Activated naive CD8-positive, alpha-beta T cell (primary cell): Measurements from ENCODE around the gene STXBP4.

Source experiments
- H3K27ac Mint-ChIP-seq: one replicate; pipeline ENCODE4 v1.8.0; 2021; ENCODE audit warnings: mixed read lengths
- H3K27me3 Mint-ChIP-seq: one replicate; pipeline ENCODE4 v1.8.0; 2021; ENCODE audit warnings: mixed read lengths
- H3K36me3 Mint-ChIP-seq: one replicate; pipeline ENCODE4 v1.8.0; 2021; ENCODE audit warnings: mixed read lengths
- H3K4me1 Mint-ChIP-seq: one replicate; pipeline ENCODE4 v1.8.0; 2021; ENCODE audit warnings: low read depth, mixed read lengths
- H3K4me3 Mint-ChIP-seq: one replicate; pipeline ENCODE4 v1.8.0; 2021; ENCODE audit warnings: mild to moderate bottlenecking, mixed read lengths
- H3K9me3 Mint-ChIP-seq: one replicate; pipeline ENCODE4 v1.8.0; 2021; ENCODE audit warnings: low read depth, mixed read lengths

The STXBP4 gene

GRCh38 chr17:55155856-55156560 is 187.4 kb downstream of the STXBP4 start:
- Mint-ChIP-seq H3K4me3 (no peak overlapping the region), H3K27me3 (no peaks in the 10 kb centered on the region), H3K36me3 (peaks cover 15% of the 10 kb centered on the region), H3K9me3 (no peaks in the 10 kb centered on the region), H3K27ac (no peak overlapping the region), H3K4me1 (no peaks in the 10 kb centered on the region)

GRCh38 chr17:55157165-55157564 is 188.6 kb downstream of the STXBP4 start:
- H3K4me1 Mint-ChIP-seq: no peaks in the 10 kb centered on the region
- H3K27me3 Mint-ChIP-seq: no peaks in the 10 kb centered on the region
- peaks cover 23% of the 10 kb centered on the region for H3K36me3 Mint-ChIP-seq
- no peak overlapping the region for H3K27ac Mint-ChIP-seq
- H3K4me3 Mint-ChIP-seq: no peak overlapping the region
- no peaks in the 10 kb centered on the region for H3K9me3 Mint-ChIP-seq

DNA sequence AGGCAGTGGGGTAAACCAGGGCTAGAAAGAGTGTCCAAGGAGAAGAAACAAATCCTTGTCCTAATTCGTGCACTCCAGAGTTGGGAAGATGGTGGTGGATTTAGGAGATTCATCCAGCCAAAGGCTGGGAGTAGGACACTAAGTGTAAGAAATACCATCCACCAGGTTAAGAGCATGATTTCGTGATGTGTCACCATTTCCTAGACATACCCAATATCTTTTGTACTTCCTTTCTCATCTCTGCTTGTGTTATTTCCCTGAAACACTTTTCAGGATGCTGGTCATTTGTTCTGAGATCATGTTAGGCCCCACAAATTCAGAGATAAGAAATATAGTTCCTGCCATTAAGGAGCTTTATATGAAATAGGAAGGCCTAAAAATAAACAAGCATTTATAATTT is 189.9 kb downstream of the STXBP4 start:
- H3K4me1 Mint-ChIP-seq: no peaks in the 10 kb centered on the region
- no peaks in the 10 kb centered on the region for H3K9me3 Mint-ChIP-seq
- peaks cover 21% of the 10 kb centered on the region for H3K36me3 Mint-ChIP-seq
- no peaks in the 10 kb centered on the region for H3K27me3 Mint-ChIP-seq
- no peak overlapping the region for H3K4me3 Mint-ChIP-seq
- H3K27ac Mint-ChIP-seq: no peak overlapping the region

DNA sequence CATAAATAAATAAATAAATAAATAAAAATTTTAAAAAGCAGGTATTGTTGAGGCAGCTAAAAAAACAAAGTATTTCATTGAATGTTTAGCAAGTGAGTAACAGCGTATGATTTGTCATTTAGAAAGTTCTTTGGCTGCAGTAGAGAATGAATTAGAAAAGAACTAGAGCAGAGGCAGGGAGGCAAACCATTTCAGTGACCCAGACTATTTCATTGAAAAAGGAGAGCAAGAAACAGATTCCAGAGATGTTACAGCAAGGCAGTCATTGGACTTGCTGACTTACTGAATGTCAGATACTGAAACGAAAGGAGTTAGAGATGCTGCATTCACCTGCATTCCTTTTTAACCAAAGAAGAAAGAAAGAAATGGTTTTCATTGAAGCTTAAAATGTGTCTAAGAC is 190.7 kb downstream of the STXBP4 start:
- Mint-ChIP-seq H3K9me3 (no peaks in the 10 kb centered on the region), H3K4me3 (no peak overlapping the region), H3K27ac (no peak overlapping the region), H3K27me3 (no peaks in the 10 kb centered on the region), H3K4me1 (no peaks in the 10 kb centered on the region), H3K36me3 (peaks cover 21% of the 10 kb centered on the region)

DNA sequence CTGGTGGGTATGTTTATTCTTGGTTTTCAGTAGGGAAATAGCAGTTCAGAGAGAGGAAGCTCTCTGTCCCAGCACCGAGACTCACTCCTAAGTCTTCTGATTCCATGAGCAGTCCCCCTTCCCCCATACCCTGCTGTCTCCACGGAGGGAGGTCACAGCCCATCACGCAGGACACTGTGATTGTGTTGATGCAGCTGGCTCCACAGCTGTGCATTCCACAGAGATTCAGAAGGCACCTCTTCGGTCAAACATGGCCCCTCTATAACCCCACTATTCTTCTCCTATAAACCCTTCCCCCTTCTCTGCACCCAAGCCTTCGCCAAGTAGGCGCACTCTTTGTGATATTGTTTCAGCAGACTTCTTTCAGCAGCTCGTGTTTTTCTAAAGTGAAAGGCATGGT is 191.9 kb downstream of the STXBP4 start:
- Mint-ChIP-seq H3K4me1 (no peaks in the 10 kb centered on the region), H3K27me3 (no peaks in the 10 kb centered on the region), H3K4me3 (no peak overlapping the region), H3K27ac (no peak overlapping the region), H3K9me3 (no peaks in the 10 kb centered on the region), H3K36me3 (peaks cover 27% of the 10 kb centered on the region)

DNA sequence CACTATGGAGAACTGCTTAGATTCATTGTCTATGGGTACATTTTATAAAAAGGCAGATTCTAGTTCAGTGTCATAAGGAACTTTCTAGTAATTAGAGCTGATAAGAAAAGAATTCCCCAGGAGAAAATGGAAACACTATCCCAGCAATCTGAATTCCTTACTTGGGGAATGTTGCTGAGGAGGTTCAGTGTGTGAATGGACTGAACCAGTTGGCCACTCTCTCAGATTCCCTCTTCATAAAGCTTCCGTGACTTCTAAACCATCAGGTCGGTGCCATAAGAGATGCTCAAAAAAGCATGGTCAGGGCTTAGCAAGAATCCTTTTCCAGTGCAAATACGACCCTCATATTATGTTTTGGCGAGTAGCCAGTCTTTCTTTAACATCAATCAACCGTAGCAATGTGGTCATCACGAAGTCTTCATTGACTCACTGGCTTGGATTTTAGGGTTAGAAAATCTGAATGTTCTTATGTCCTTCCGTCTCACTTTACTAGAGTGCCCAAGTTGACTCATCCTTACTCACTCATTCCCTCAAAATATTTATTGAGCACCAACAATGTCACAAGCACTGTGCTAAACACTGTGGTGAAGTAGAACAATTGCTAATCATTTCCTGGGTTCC is 193.5 kb downstream of the STXBP4 start:
- H3K4me3 Mint-ChIP-seq: no peak overlapping the region
- H3K27ac Mint-ChIP-seq: no peak overlapping the region
- H3K4me1 Mint-ChIP-seq: no peaks in the 10 kb centered on the region

DNA sequence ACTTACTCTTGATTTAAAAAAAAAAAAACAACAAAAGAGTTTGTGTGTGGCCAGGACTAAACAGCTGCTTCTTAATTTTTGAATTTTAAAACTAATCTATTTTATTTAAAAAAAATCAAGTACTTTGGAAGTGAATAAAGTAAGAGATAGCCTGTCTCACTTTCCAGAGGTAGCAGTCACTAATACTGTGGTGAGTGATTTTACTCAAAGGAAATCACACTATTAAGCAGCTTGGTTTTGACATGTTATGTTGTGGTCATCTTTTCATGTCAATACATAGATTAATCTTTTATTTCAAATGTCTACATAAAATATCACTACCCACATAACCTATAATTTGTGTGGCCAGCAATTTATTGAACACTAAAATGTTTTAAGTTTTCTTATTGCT is 194.0 kb downstream of the STXBP4 start:
- no peak overlapping the region for H3K4me3 Mint-ChIP-seq
- H3K9me3 Mint-ChIP-seq: no peaks in the 10 kb centered on the region
- no peaks in the 10 kb centered on the region for H3K27me3 Mint-ChIP-seq
- no peak overlapping the region for H3K27ac Mint-ChIP-seq
- no peaks in the 10 kb centered on the region for H3K4me1 Mint-ChIP-seq
- H3K36me3 Mint-ChIP-seq: peaks cover 31% of the 10 kb centered on the region

More for the DNA sequence above, 193.5 kb downstream of the STXBP4 start:
- peaks cover 30% of the 10 kb centered on the region for H3K36me3 Mint-ChIP-seq
- H3K9me3 Mint-ChIP-seq: no peaks in the 10 kb centered on the region
- H3K27me3 Mint-ChIP-seq: no peaks in the 10 kb centered on the region

DNA sequence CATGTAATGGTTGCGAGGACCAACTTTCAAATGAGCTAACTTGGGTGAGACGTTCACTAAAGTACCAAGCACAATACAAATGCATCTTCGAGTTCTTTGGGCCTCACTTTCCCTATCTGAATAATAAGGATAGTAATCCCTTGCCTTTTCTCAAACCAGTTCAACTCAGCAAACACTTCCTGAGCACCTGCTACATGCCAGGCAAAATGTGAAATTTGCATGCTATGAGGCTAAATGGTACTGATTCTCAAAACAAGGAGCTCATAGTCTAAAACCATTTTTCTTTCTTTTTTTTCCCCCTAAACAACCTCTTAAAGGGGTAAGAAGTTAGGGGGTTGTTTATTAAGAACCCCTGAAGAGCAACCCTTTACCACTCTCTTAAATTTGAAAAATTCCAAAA is 194.8 kb downstream of the STXBP4 start:
- H3K4me3 Mint-ChIP-seq: no peak overlapping the region
- no peaks in the 10 kb centered on the region for H3K9me3 Mint-ChIP-seq
- peaks cover 33% of the 10 kb centered on the region for H3K36me3 Mint-ChIP-seq
- no peak overlapping the region for H3K27ac Mint-ChIP-seq
- no peaks in the 10 kb centered on the region for H3K27me3 Mint-ChIP-seq
- no peaks in the 10 kb centered on the region for H3K4me1 Mint-ChIP-seq

DNA sequence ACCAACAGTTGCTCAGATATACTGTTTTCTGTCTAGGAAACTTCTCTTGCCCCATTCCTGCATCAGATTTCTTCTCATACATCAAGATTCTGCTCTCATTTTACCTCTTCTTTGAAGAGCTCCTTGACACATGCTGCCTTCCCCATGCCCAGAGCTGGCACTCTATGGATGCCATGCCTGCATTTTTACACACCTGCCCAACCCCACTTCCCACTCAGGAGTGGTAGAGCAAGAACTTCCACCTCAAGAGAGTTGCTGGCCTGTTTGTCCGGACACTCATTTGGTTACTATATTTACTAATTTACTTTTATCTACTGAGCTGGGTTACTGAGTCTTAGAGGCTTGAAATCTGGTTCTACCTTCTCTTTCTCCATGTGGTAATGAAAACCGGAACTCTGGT is 197.9 kb downstream of the STXBP4 start:
- H3K27ac Mint-ChIP-seq: no peak overlapping the region
- no peaks in the 10 kb centered on the region for H3K27me3 Mint-ChIP-seq
- H3K36me3 Mint-ChIP-seq: peaks cover 23% of the 10 kb centered on the region
- no peak overlapping the region for H3K4me3 Mint-ChIP-seq
- H3K9me3 Mint-ChIP-seq: no peaks in the 10 kb centered on the region
- no peaks in the 10 kb centered on the region for H3K4me1 Mint-ChIP-seq

GRCh38 chr17:55167024-55167725 is 198.6 kb downstream of the STXBP4 start:
- Mint-ChIP-seq H3K36me3 (peaks cover 17% of the 10 kb centered on the region), H3K4me3 (no peak overlapping the region), H3K27ac (no peak overlapping the region), H3K27me3 (no peaks in the 10 kb centered on the region), H3K4me1 (no peaks in the 10 kb centered on the region), H3K9me3 (no peaks in the 10 kb centered on the region)

- Mint-ChIP-seq H3K27ac (no peak overlapping the region), H3K4me1 (no peaks in the 10 kb centered on the region), H3K9me3 (peaks cover 10% of the 10 kb centered on the region), H3K27me3 (no peaks in the 10 kb centered on the region), H3K4me3 (no peak overlapping the region), H3K36me3 (peaks cover 24% of the 10 kb centered on the region)
These were observed 200.6 kb downstream of the STXBP4 start for GRCh38 chr17:55168958-55169687.

- H3K4me3 Mint-ChIP-seq: no peak overlapping the region
- H3K4me1 Mint-ChIP-seq: no peaks in the 10 kb centered on the region
- H3K27me3 Mint-ChIP-seq: no peaks in the 10 kb centered on the region
- H3K36me3 Mint-ChIP-seq: peaks cover 25% of the 10 kb centered on the region
- H3K9me3 Mint-ChIP-seq: peaks cover 14% of the 10 kb centered on the region
- no peak overlapping the region for H3K27ac Mint-ChIP-seq
These were observed 203.2 kb downstream of the STXBP4 start for GRCh38 chr17:55171634-55172328.

DNA sequence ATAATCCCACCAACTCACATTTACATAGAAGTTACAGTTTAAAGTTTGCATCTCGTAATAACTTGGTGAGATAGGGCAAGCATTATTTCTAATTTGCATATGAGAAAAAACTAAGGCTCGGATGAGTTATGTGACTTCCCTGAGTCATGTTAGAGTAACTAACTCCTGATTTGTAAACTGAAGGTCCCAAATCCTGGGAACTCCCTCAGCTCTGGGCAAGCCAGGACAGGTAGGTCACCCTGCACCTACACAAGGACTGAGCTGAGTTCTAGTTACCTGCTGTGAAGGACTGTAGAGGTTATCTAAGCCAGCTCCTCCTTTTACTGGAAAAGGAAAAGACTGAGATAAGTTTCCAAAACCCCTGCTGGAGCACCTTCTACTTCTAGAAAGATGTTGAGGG is 204.0 kb downstream of the STXBP4 start:
- H3K4me1 Mint-ChIP-seq: no peaks in the 10 kb centered on the region
- H3K4me3 Mint-ChIP-seq: no peak overlapping the region
- H3K27me3 Mint-ChIP-seq: no peaks in the 10 kb centered on the region

DNA sequence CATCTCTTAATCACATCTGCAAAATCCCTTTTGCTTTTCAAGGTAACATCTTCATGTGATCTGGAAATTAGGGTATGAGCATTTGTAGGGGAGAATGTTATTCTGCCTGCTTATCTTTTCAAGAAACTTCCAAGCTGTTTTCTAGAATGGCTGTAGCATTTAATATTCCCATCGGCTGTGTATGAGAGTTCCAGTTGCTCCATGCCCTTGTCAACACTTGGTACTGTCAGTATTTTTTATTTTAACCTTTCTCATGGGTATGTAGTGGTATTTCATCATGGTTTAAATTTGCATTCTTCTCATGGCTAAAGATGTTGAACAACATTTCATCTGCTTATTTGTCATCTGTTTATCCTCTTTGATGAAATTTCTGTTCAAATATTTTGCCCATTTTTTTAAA is 205.6 kb downstream of the STXBP4 start:
- no peak overlapping the region for H3K4me3 Mint-ChIP-seq
- H3K27me3 Mint-ChIP-seq: no peaks in the 10 kb centered on the region
- H3K36me3 Mint-ChIP-seq: peaks cover 29% of the 10 kb centered on the region
- H3K9me3 Mint-ChIP-seq: peaks cover 14% of the 10 kb centered on the region
- no peaks in the 10 kb centered on the region for H3K4me1 Mint-ChIP-seq
- H3K27ac Mint-ChIP-seq: no peak overlapping the region

More for the DNA sequence above, 204.0 kb downstream of the STXBP4 start:
- Mint-ChIP-seq H3K9me3 (peaks cover 14% of the 10 kb centered on the region), H3K36me3 (peaks cover 23% of the 10 kb centered on the region), H3K27ac (no peak overlapping the region)
